Stomach smooth muscle (tissue), 2 donors: Measurements from ENCODE around the gene C20orf144.
"Not testable (repeated sequence)": the region's sequence is repeated elsewhere in the genome, so short reads cannot be mapped to it uniquely, and the experiment has no call there.

Experiments used
- H3K27ac ChIP-seq: one replicate; pipeline ENCODE4 v1.7.0; 2013; ENCODE audit warnings: mild to moderate bottlenecking, low read length, inconsistent platforms
- H3K27me3 ChIP-seq, 2 donors: one replicate each; pipeline ENCODE4 v1.7.0; 2013; ENCODE audit warnings: low read length in 2 of 2; ENCODE audit not compliant: insufficient read depth in 2 of 2, control insufficient read depth in 1 of 2
- H3K36me3 ChIP-seq, 2 donors: one replicate each; pipeline ENCODE4 v1.7.0; 2013; ENCODE audit warnings: low read length in 2 of 2; ENCODE audit not compliant: control insufficient read depth in 2 of 2, insufficient read depth in 2 of 2
- H3K4me1 ChIP-seq: one replicate; pipeline ENCODE4 v1.7.0; 2013; ENCODE audit warnings: low read length; ENCODE audit not compliant: control insufficient read depth, insufficient read depth
- H3K4me3 ChIP-seq, 2 donors: one replicate each; pipeline ENCODE4 v1.7.0; 2013; ENCODE audit warnings: low read length in 2 of 2
- H3K9ac ChIP-seq, 2 donors: one replicate each; pipeline ENCODE4 v1.7.0; 2013; ENCODE audit warnings: low read length in 2 of 2, mild to moderate bottlenecking in 1 of 2
- H3K9me3 ChIP-seq, 2 donors: one replicate each; pipeline ENCODE4 v1.7.0; 2013; ENCODE audit warnings: low read length in 2 of 2; ENCODE audit not compliant: control insufficient read depth in 2 of 2
- donor health status: healthy.
- donor health status: Pancreatic carcinoma.

C20orf144 gene

DNA sequence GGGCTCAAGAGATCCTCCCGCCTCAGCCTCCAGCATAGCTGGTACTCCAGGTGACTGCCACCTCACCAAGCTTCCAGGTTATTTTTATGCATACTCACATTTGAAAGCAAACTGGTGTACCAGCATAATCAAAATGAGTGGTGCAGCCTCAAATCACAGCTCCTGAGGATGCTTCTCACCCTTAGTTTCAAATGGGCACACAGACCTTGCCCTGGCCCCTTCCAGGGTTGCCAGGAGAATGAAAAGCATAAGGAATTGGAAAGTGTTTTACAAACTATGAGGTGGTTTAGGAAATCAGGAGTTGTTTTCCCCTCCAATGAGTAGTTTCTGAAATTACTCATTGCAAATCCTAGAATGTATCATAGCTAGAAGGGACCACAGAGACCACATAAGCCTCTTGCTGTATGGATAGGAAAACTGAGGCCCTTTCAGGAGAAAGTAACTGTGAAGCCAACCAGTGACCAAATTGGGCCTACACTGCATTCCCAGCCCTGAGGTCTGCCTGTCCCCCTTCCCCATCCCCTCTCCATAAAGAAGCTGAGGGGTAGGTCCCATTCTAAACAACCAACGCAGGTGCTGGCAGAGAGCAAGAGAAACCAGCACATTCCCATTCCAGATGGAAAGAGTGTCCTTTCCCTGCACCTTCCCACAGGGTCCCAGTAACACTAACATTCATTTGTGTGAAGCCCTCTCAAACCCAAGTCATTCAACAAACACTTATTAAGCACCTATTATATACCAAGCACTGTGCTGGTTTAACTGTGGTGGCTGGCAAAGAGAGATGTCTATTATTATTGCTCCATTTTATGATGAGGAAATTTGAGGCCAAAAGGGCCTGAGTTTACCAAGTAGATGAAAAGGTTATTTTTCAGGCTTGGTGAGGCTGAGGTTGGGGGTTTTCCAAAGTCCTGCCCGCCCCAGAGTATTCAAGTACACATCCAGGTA lies 26.1 kb downstream of the C20orf144 start:
- peaks cover 16% of the 10 kb centered on the region for H3K4me1 ChIP-seq
- no peaks in the 10 kb centered on the region for H3K36me3 ChIP-seq
- no peak overlapping the region for H3K9ac ChIP-seq
- no peaks in the 10 kb centered on the region for H3K9me3 ChIP-seq
- H3K4me3 ChIP-seq: no peak overlapping the region
- H3K27me3 ChIP-seq: no peaks in the 10 kb centered on the region
- no peak overlapping the region for H3K27ac ChIP-seq

DNA sequence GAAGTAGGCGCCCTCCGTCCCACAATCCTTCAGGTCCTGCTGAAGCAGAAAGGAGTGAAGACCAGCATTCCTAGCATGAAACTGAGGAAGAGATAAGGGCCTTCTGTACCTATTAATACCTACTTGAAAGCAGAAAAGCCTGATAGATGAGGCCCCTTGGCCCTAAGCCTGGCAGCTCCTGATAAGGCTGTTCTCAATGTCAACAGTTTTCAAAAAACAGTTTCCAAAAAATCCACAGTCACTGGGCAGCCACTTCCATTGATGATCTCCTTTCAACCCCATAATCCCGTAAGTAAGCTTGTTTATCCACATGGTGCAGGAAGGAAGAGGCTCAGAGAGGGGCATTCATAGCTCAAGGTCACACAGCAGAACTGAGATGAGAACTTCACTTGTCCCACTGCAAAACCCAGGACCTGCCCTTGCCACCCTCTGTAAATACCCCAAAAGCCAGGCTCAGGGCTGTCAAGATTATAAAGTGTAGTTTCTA lies 26.9 kb downstream of the C20orf144 start:
- Histone ChIP-seq H3K27ac (no peak overlapping the region), H3K27me3 (no peaks in the 10 kb centered on the region), H3K4me1 (peaks cover 19% of the 10 kb centered on the region), H3K36me3 (no peaks in the 10 kb centered on the region), H3K9me3 (no peaks in the 10 kb centered on the region), H3K4me3 (no peak overlapping the region), H3K9ac (no peak overlapping the region)

DNA sequence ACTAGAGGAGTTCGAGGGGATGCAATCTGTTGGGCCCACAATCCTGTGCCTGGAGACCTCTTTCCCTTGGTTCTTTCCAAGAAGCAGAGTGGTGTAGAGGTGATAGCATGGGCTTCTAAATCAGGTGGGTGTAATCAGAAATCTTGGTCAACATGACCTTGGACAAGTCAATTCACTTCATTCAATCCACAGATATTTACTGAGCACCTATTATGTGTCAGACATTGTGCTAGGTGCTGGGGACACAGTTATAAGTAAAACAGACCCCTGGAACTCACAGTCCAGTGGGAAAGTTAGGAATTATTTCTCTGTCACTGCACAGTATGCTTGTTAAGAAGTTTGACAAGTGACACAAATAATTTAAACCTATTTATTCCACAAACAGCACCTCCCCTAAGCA lies 27.4 kb downstream of the C20orf144 start:
- no peak overlapping the region for H3K4me3 ChIP-seq
- peaks cover 24% of the 10 kb centered on the region for H3K4me1 ChIP-seq
- no peaks in the 10 kb centered on the region for H3K27me3 ChIP-seq
- no peak overlapping the region for H3K27ac ChIP-seq
- no peaks in the 10 kb centered on the region for H3K36me3 ChIP-seq
- no peaks in the 10 kb centered on the region for H3K9me3 ChIP-seq
- H3K9ac ChIP-seq: no peak overlapping the region

DNA sequence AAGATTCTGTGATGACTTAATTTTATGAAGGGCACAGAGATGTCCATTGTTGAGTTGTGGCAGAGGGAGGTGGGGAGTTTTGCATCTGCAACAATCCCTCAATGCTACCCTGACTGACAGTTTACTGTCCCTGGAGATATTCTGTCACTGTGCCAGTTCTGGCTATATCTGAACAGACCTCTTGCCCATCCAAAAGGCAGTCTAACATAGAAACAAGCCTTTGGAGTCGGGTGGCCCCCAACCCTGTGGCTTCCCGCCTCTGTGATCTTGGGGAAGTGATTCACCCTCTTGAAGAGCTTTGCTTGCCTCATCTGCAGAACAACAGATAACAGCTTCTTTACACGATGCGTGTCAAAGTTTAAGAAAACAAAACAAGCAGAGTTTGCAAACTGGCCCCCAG lies 27.8 kb downstream of the C20orf144 start:
- Histone ChIP-seq H3K27ac (no peak overlapping the region), H3K27me3 (no peaks in the 10 kb centered on the region), H3K4me3 (no peak overlapping the region), H3K36me3 (no peaks in the 10 kb centered on the region), H3K9me3 (no peaks in the 10 kb centered on the region), H3K9ac (no peak overlapping the region), H3K4me1 (peaks cover 23% of the 10 kb centered on the region)

GRCh38 chr20:33693289-33693688 lies 31.2 kb downstream of the C20orf144 start:
- Histone ChIP-seq H3K27me3 (no peaks in the 10 kb centered on the region), H3K36me3 (no peaks in the 10 kb centered on the region), H3K4me3 (no peak overlapping the region), H3K9ac (no peak overlapping the region), H3K27ac (no peak overlapping the region), H3K9me3 (no peaks in the 10 kb centered on the region), H3K4me1 (peaks cover 26% of the 10 kb centered on the region)

DNA sequence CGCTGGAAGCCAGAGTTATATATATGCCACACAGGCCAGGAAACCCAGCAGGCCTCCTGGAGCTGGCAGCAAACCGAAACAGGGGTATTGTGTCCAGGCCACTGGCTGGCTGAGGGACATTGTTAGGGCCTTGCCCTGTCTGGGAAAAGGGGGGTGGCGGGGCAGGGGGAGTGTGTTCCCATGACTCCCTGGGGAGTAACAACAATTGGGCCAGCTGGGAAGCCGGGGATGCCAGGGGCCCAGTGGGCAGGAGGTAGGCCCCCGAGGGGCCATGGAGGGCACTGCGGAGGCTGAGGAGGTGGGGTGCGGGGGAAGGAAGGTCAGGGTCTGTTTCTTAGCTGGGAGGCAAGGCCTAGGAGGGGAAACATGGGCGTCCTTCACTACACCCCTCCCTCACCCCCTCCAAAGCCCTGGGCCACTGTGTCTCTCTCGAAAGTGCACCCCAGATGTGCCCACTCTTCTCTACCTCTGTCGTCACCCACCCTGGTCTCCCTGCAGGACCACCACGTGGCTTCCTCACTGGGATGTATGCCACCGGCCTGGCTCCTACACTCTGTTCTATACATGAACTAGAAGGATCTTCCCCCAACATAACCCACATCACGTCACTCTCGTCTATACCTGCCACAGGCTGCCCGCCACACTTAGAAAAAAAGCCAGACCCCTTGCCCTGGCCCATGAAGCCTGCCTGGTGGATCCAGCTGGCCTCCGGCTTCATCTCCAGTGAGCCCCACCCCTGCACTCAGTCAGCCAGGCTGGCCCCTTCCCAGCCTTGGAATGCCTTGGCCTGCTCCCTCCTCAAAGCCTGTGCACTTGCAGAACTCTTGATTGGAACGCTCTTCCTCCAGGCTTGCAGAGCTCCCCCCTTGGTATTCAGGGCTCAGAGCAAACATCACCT lies 31.9 kb downstream of the C20orf144 start:
- no peak overlapping the region for H3K27ac ChIP-seq
- H3K9ac ChIP-seq: no peak overlapping the region
- no peak overlapping the region for H3K4me3 ChIP-seq
- H3K4me1 ChIP-seq: peaks cover 26% of the 10 kb centered on the region
- H3K27me3 ChIP-seq: no peaks in the 10 kb centered on the region
- H3K9me3 ChIP-seq: no peaks in the 10 kb centered on the region
- no peaks in the 10 kb centered on the region for H3K36me3 ChIP-seq

DNA sequence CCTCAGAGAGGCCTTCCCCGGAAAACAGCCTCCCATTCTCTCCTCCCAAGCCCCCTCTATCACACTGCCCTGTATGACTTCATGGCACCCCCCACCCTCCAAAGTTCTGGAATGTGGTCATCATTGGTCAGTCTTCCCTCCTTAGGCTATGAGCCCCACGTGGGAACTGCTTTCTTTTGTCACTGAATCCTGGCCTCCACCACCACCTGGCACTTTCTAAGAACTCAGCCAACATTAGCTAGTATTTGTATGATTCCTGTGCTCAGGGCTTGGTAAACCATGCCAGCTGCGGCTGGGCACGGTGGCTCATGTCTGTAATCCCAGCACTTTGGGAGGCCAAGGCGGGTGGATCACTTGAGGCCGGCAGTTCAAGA lies 32.5 kb downstream of the C20orf144 start:
- Histone ChIP-seq H3K4me1 (peaks cover 26% of the 10 kb centered on the region), H3K36me3 (no peaks in the 10 kb centered on the region), H3K9me3 (no peaks in the 10 kb centered on the region), H3K27ac (no peak overlapping the region), H3K27me3 (no peaks in the 10 kb centered on the region), H3K9ac (no peak overlapping the region), H3K4me3 (no peak overlapping the region)

- Histone ChIP-seq H3K4me1 (peaks cover 26% of the 10 kb centered on the region), H3K9ac (no peak overlapping the region), H3K36me3 (no peaks in the 10 kb centered on the region), H3K27me3 (no peaks in the 10 kb centered on the region), H3K27ac (peak overlapping the region; percentile 62), H3K9me3 (no peaks in the 10 kb centered on the region), H3K4me3 (no peak overlapping the region)
Measured at GRCh38 chr20:33696448-33696847, 34.3 kb downstream of the C20orf144 start.

- H3K36me3 ChIP-seq: no peaks in the 10 kb centered on the region
- H3K27me3 ChIP-seq: no peaks in the 10 kb centered on the region
- H3K9ac ChIP-seq: no peak overlapping the region
- H3K4me1 ChIP-seq: peaks cover 26% of the 10 kb centered on the region
- H3K9me3 ChIP-seq: no peaks in the 10 kb centered on the region
- peak overlapping the region; percentile 62 for H3K27ac ChIP-seq
- no peak overlapping the region for H3K4me3 ChIP-seq
Measured at GRCh38 chr20:33697129-33697528, 35.0 kb downstream of the C20orf144 start.

GRCh38 chr20:33698966-33699365 lies 36.8 kb downstream of the C20orf144 start:
- not testable (repeated sequence) for H3K36me3 ChIP-seq, H3K4me3 ChIP-seq, H3K9me3 ChIP-seq, H3K9ac ChIP-seq, H3K27me3 ChIP-seq, H3K27ac ChIP-seq
- peaks cover 30% of the 10 kb centered on the region for H3K4me1 ChIP-seq
